Activated CD4-positive, alpha-beta T cell treated with anti-CD3 and anti-CD28 coated beads for 36 hours (primary cell): Measurements from ENCODE around the gene CYBB. TPM values are rescaled to one million over a fixed set of nuclear protein-coding genes. Genes with fewer than 3 reads are reported as not detected.
A peak's percentile ranks its signal among the peaks of the same experiment; 100 is the strongest.

ENCODE experiments used
- ATAC-seq: fragments of 200-7000 bp; cut with Tn5 transposase; one replicate; pipeline ENCODE4 v1.10.0; 2021; ENCODE audit warnings: mild to moderate bottlenecking, moderate library complexity
- CTCF ChIA-PET: fragments of 350-600 bp; sonication (Branson Sonifier 250); formaldehyde crosslinking; loops from one replicate; lab custom pipeline; 2021; ENCODE audit warnings: antibody characterized with exemption; lab: Charles Lee
- POLR2A ChIA-PET: fragments of 350-600 bp; sonication (Branson Sonifier 250); formaldehyde crosslinking; loops from one replicate; lab custom pipeline; 2021; ENCODE audit warnings: antibody characterized with exemption, inconsistent platforms; lab: Charles Lee
- DNase-seq: peaks from one replicate; pipeline ENCODE4 v3.0.0-alpha.2; 2020
- H3K27ac Mint-ChIP-seq: one replicate; pipeline ENCODE4 v1.8.0; 2021; ENCODE audit warnings: mixed read lengths
- H3K27me3 Mint-ChIP-seq: one replicate; pipeline ENCODE4 v1.8.0; 2021; ENCODE audit warnings: mixed read lengths
- H3K36me3 Mint-ChIP-seq: one replicate; pipeline ENCODE4 v1.8.0; 2021; ENCODE audit warnings: low read depth, mixed read lengths
- H3K4me1 Mint-ChIP-seq: one replicate; pipeline ENCODE4 v1.8.0; 2021; ENCODE audit warnings: mixed read lengths
- H3K4me3 Mint-ChIP-seq: one replicate; pipeline ENCODE4 v1.8.0; 2021; ENCODE audit warnings: mild to moderate bottlenecking, moderate library complexity, mixed read lengths
- H3K9me3 Mint-ChIP-seq: one replicate; pipeline ENCODE4 v1.8.0; 2021; ENCODE audit warnings: low read depth, mixed read lengths
- intact Hi-C, 2 experiments: fragments of 100-400 bp; cut with DNase I in 1 of 2; cut with micrococcal nuclease in 1 of 2; formaldehyde crosslinking; loops; one replicate each; pipeline versions ENCODE4 v1.14.2 to v1.15.1; 2022 to 2024; cut with DNase I, micrococcal nuclease
- total RNA-seq, 2 experiments: library from RNA; stranded (reverse); gene quantifications; one replicate each; pipeline ENCODE4 v1.2.3, GENCODE V29; 2021

CYBB gene
- total RNA-seq, 2 experiments from 2014 or later = not detected

DNA sequence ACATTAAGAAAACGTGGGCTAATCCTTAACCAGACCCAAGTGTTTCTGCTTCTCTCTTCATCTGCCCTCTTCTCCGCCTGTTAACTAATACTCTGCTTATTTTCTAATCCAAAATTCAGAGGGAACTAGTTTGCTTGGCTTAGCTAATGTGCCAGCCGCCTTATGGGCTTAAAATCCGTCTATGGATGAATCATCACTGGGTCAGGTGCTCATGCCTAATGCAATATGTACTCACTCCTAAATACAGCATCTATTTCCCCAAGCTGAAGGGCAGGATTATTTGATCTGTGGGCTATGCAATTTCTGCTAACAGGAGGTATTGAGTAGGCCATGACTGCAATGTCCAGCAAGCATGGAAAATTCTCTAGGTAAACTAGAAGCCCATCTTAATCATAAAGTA is 55.1 kb downstream of the CYBB start:
- intact Hi-C loops = loop anchor here in 1 of 2 experiments (10.0 kb wide), 1 partner anchor 150 kb away; the partner anchor contains the start of gene XK
- H3K27me3 Mint-ChIP-seq = no peaks in the 10 kb centered on the region

DNA sequence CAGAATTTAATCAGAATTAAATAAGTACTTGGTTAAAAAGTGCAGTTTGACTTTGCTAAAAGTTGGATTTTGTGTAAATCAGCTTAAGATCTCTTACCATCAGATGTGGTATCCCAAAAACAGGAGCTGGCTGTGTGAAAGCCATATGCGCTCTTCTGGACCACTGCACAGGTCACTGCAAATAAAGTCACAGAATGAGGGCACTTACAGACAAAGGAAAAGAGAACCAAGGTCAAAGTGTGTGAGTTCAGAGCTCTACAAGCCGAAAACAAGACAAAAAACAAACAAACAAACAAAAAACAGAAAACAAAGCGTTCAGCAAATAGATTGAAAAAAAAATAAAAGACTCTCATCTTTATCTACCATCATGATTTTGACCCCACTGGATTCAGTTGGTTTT is 61.1 kb downstream of the CYBB start:
- intact Hi-C loops = loop anchor here in 1 of 2 experiments (10.0 kb wide), 1 partner anchor 484 kb away; the partner anchor contains the start of gene RPGR
- DNase-seq (no peak), ATAC-seq (no peak)
- CTCF ChIA-PET = interaction anchor here (1.0 to 1.2 kb wide), 2 partner anchors 11 to 16 kb away, joined by 5 to 6 read pairs; no protein-coding TSS in a partner anchor
- Mint-ChIP-seq H3K4me3 (no peak overlapping the region), H3K27me3 (no peaks in the 10 kb centered on the region), H3K4me1 (peaks cover 15% of the 10 kb centered on the region), H3K27ac (peak overlapping the region; percentile 37), H3K9me3 (no peaks in the 10 kb centered on the region), H3K36me3 (peaks cover 6% of the 10 kb centered on the region)
- POLR2A ChIA-PET = no interaction called here

More for the DNA sequence above, 55.1 kb downstream of the CYBB start:
- H3K4me3 Mint-ChIP-seq = no peak overlapping the region
- DNase-seq = no peak
- POLR2A ChIA-PET = no interaction called here
- no peak for ATAC-seq
- CTCF ChIA-PET = interaction anchor here (1.5 kb wide), 1 partner anchor 11 kb away, joined by 5 read pairs; no protein-coding TSS in a partner anchor
- no peak overlapping the region for H3K27ac Mint-ChIP-seq
- H3K36me3 Mint-ChIP-seq = peaks cover 5% of the 10 kb centered on the region
- H3K4me1 Mint-ChIP-seq = peaks cover 1% of the 10 kb centered on the region
- H3K9me3 Mint-ChIP-seq = no peaks in the 10 kb centered on the region

DNA sequence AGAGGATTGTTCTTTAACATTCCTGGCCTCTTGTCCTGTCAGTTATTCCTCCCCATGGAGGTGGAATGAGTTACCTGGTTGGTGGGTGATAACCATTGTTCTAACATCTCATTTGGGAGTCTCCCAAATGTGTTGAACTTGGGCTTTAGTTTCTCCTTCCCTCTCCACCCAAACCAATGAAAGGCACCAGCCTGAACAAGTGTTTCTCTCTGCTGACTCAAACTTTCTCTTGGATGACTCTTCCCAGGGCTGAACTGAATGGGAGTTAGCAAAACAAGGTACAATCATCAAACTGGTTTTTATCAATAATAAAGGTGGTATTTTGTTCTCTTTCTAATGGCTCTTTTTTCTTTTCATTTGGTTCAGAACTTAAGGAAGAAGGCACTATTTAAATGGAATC is 64.8 kb downstream of the CYBB start:
- Mint-ChIP-seq H3K4me1 (peaks cover 26% of the 10 kb centered on the region), H3K27me3 (no peaks in the 10 kb centered on the region), H3K9me3 (no peaks in the 10 kb centered on the region), H3K36me3 (peaks cover 4% of the 10 kb centered on the region), H3K27ac (no peak overlapping the region), H3K4me3 (no peak overlapping the region)
- intact Hi-C loops = loop anchor here in 1 of 2 experiments (10.0 kb wide), 1 partner anchor 480 kb away; the partner anchor contains the start of gene RPGR
- POLR2A ChIA-PET = no interaction called here
- CTCF ChIA-PET = no interaction called here
- DNase-seq (no peak), ATAC-seq (no peak)

DNA sequence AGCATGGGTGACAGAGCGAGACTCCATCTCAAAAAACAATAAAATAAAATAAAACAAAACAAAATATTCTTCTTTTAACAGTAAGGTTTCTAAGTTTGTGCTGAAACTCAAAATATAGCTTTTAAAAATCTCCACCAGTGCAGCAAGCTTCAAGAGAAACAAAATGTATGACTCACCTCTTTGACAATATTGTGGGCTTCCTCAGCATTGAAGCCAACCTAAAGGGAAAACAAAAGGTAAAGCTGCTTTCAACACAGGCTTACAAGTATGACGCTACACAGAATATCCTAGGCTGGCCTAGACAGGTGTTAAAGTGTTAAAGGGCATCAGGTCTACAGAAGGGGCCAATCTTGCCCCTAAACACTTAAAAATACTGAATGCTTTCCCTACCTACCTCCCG is 66.3 kb downstream of the CYBB start:
- DNase-seq = peak; percentile 4

GRCh38 chrX:37846558-37846933 is 66.7 kb downstream of the CYBB start:
- DNase-seq (no peak), ATAC-seq (peak; percentile 34)
- H3K27ac Mint-ChIP-seq = peak overlapping the region; percentile 80
- intact Hi-C loops = loop anchor here (1.0 to 10.0 kb wide), 4 partner anchors 92 to 478 kb away; partner anchors contain the start of gene RPGR (in 1 of the 2)
- H3K4me1 Mint-ChIP-seq = peaks cover 27% of the 10 kb centered on the region
- peaks cover 3% of the 10 kb centered on the region for H3K36me3 Mint-ChIP-seq
- no peaks in the 10 kb centered on the region for H3K9me3 Mint-ChIP-seq
- CTCF ChIA-PET = interaction anchor here (1.2 kb wide), 1 partner anchor 22 kb away, joined by 4 read pairs; no protein-coding TSS in a partner anchor
- POLR2A ChIA-PET = no interaction called here
- peak overlapping the region; percentile 69 for H3K4me3 Mint-ChIP-seq
- H3K27me3 Mint-ChIP-seq = no peaks in the 10 kb centered on the region

More for the DNA sequence above, 66.3 kb downstream of the CYBB start:
- peak overlapping the region; percentile 69 for H3K4me3 Mint-ChIP-seq
- peak; percentile 51 for ATAC-seq
- no peaks in the 10 kb centered on the region for H3K9me3 Mint-ChIP-seq
- peak overlapping the region; percentile 80 for H3K27ac Mint-ChIP-seq
- H3K27me3 Mint-ChIP-seq = no peaks in the 10 kb centered on the region
- H3K36me3 Mint-ChIP-seq = peaks cover 3% of the 10 kb centered on the region
- ChIA-PET POLR2A (interaction anchor here (0.9 kb wide), 1 partner anchor 100 kb away, joined by 3 read pairs; no protein-coding TSS in a partner anchor), CTCF (interaction anchor here (1.2 kb wide), 1 partner anchor 21 kb away, joined by 4 read pairs; no protein-coding TSS in a partner anchor)
- peaks cover 27% of the 10 kb centered on the region for H3K4me1 Mint-ChIP-seq
- intact Hi-C loops = loop anchor here (1.0 to 10.0 kb wide), 4 partner anchors 91 to 479 kb away; partner anchors contain the start of gene RPGR (in 1 of the 2)

GRCh38 chrX:37846934-37847732 is 67.3 kb downstream of the CYBB start, which contains the start of gene DYNLT3:
TSS of gene DYNLT3 (minus strand) at chrX:37847571. CDS start at chrX:37847510, 61 bp downstream.
- Mint-ChIP-seq H3K36me3 (peaks cover 3% of the 10 kb centered on the region), H3K9me3 (no peaks in the 10 kb centered on the region), H3K4me1 (peaks cover 27% of the 10 kb centered on the region), H3K27me3 (no peaks in the 10 kb centered on the region), H3K4me3 (peak within 1 kb of the TSS; percentile 69), H3K27ac (peak within 1 kb of the TSS; percentile 87)
- DNase-seq (peak; percentile 88), ATAC-seq (peak; percentile 93)
- POLR2A ChIA-PET = no interaction called here
- CTCF ChIA-PET = interaction anchor here (1.8 kb wide), 1 partner anchor 102 kb away, joined by 5 read pairs; no protein-coding TSS in a partner anchor
- intact Hi-C loops = loop anchor here (1.0 to 10.0 kb wide), 4 partner anchors 92 to 478 kb away; partner anchors contain the start of gene RPGR (in 1 of the 2)

DNA sequence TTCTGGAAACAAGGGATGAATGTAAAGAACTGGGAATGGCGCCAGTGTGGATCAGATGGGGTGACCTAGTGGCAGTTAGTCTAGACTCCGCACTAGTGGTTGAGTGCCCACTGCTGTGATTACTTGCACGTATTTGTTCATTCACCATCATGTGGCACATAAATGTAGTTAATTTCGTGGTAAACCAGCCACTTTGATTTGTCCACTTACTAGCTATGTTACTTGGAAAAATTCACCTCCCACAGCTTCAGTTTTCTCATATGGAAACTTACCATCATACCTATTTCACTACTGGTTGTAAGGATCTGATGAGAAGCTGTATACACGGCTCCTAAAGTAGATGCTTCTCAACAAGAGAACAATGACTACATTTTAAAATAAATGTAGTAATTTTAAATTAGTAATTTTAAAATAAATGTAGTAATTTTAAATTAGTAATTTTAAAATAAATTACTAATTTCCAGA is 67.9 kb downstream of the CYBB start:
- Mint-ChIP-seq H3K4me1 (peaks cover 27% of the 10 kb centered on the region), H3K36me3 (peaks cover 3% of the 10 kb centered on the region), H3K27me3 (no peaks in the 10 kb centered on the region), H3K27ac (peak overlapping the region; percentile 87), H3K4me3 (peak overlapping the region; percentile 69), H3K9me3 (no peaks in the 10 kb centered on the region)
- POLR2A ChIA-PET = no interaction called here
- ATAC-seq (peak; percentile 27), DNase-seq (no peak)
- CTCF ChIA-PET = interaction anchor here (0.7 to 1.8 kb wide), 2 partner anchors 102 to 950 kb away, joined by 3 to 5 read pairs; no protein-coding TSS in a partner anchor
- intact Hi-C loops = loop anchor here in 1 of 2 experiments (2.0 to 10.0 kb wide), 3 partner anchors 93 to 477 kb away; partner anchors contain the start of gene RPGR

DNA sequence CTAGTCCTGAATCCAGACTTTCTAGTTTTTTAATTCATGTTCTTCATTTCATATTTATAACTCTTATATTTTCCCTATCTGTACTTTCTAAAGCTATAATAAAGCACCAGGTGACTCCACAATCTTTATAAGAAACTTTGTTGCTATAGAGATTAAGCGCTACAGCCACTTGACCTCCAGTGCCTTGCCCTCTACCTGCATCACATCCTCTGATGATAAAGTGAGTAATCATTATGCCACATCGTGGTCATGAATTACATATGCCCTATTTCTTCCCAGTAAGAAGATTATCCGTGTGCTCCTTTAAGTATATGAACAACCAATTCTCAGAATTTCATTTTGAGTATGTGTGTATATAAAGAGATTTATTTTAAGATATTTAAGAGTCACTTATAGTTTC is 74.3 kb downstream of the CYBB start:
- Mint-ChIP-seq H3K4me1 (peaks cover 4% of the 10 kb centered on the region), H3K4me3 (no peak overlapping the region), H3K9me3 (no peaks in the 10 kb centered on the region), H3K27me3 (no peaks in the 10 kb centered on the region), H3K27ac (no peak overlapping the region), H3K36me3 (no peaks in the 10 kb centered on the region)
- POLR2A ChIA-PET = no interaction called here
- DNase-seq (no peak), ATAC-seq (peak; percentile 30)
- CTCF ChIA-PET = no interaction called here
- intact Hi-C loops = no loop called here

GRCh38 chrX:37854748-37855147 is 74.9 kb downstream of the CYBB start:
- no peaks in the 10 kb centered on the region for H3K36me3 Mint-ChIP-seq
- H3K9me3 Mint-ChIP-seq = no peaks in the 10 kb centered on the region
- intact Hi-C loops = no loop called here
- no peak overlapping the region for H3K27ac Mint-ChIP-seq
- ATAC-seq (no peak), DNase-seq (no peak)
- POLR2A ChIA-PET = no interaction called here
- H3K4me3 Mint-ChIP-seq = no peak overlapping the region
- no peaks in the 10 kb centered on the region for H3K27me3 Mint-ChIP-seq
- CTCF ChIA-PET = no interaction called here
- H3K4me1 Mint-ChIP-seq = no peaks in the 10 kb centered on the region

GRCh38 chrX:37860721-37861120 is 80.9 kb downstream of the CYBB start:
- Mint-ChIP-seq H3K4me1 (no peaks in the 10 kb centered on the region), H3K27me3 (peaks cover 10% of the 10 kb centered on the region), H3K36me3 (no peaks in the 10 kb centered on the region), H3K4me3 (no peak overlapping the region), H3K27ac (no peak overlapping the region), H3K9me3 (no peaks in the 10 kb centered on the region)
- ATAC-seq = no peak
- intact Hi-C loops = no loop called here
- DNase-seq = no peak
- CTCF ChIA-PET = no interaction called here
- POLR2A ChIA-PET = no interaction called here

- H3K9me3 Mint-ChIP-seq = no peaks in the 10 kb centered on the region
- POLR2A ChIA-PET = no interaction called here
- DNase-seq = no peak
- no peak for ATAC-seq
- intact Hi-C loops = no loop called here
- peaks cover 4% of the 10 kb centered on the region for H3K4me1 Mint-ChIP-seq
- H3K4me3 Mint-ChIP-seq = no peak overlapping the region
- no peaks in the 10 kb centered on the region for H3K36me3 Mint-ChIP-seq
- CTCF ChIA-PET = interaction anchor here (1.2 kb wide), 1 partner anchor 118 kb away, joined by 3 read pairs; no protein-coding TSS in a partner anchor
- H3K27me3 Mint-ChIP-seq = peaks cover 10% of the 10 kb centered on the region
- no peak overlapping the region for H3K27ac Mint-ChIP-seq
Observed at GRCh38 chrX:37862851-37863250, 83.0 kb downstream of the CYBB start.
